Cardiac fibroblast (primary cell): ENCODE measurements around the gene AHNAK2.
A peak's percentile ranks its signal among the peaks of the same experiment; 100 is the strongest.

Source experiments
- DNase-seq, 2 donors: peaks; one replicate each; pipeline versions ENCODE4 v3.0.0 to v3.0.0-alpha.2; 2010; ENCODE audit warnings: low read depth in 2 of 2
- H3K4me3 ChIP-seq, 2 donors: replicated peaks in 1 of 2; 1 replicate in 1 of 2; 2 replicates in 1 of 2; pipeline ENCODE4 v1.5.1; 2011; ENCODE audit warnings: low read depth in 2 of 2, low read length in 2 of 2, mild to moderate bottlenecking in 2 of 2, moderate library complexity in 1 of 2
- TF ChIP-seq, protein P1 (sequence below): IDR thresholded peaks from one replicate; pipeline ENCODE4 v1.5.1; 2011; ENCODE audit warnings: low read depth, mild to moderate bottlenecking, low read length, inconsistent platforms

The AHNAK2 gene

DNA sequence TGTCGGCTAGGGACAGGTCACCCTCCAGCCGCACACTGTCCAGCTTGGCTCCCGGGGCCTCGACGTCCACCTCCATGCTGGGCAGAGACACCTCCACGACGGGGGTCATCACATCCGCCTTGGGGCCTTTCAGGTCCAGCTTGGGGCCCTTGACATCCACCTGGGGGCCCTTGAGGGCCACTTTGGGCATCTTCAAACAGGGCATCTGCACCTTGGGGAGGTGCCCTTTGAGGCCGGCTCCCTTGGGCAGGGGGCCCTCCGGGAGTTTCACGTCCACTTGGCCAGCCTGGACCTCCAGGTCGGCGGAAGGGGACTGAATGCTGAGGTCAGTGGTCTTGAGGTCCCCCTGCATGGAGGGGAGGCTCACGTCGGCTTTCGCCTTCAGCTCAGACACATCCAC is 35.6 kb downstream of the AHNAK2 start:
- TF ChIP-seq, protein P1, sequence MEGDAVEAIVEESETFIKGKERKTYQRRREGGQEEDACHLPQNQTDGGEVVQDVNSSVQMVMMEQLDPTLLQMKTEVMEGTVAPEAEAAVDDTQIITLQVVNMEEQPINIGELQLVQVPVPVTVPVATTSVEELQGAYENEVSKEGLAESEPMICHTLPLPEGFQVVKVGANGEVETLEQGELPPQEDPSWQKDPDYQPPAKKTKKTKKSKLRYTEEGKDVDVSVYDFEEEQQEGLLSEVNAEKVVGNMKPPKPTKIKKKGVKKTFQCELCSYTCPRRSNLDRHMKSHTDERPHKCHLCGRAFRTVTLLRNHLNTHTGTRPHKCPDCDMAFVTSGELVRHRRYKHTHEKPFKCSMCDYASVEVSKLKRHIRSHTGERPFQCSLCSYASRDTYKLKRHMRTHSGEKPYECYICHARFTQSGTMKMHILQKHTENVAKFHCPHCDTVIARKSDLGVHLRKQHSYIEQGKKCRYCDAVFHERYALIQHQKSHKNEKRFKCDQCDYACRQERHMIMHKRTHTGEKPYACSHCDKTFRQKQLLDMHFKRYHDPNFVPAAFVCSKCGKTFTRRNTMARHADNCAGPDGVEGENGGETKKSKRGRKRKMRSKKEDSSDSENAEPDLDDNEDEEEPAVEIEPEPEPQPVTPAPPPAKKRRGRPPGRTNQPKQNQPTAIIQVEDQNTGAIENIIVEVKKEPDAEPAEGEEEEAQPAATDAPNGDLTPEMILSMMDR = no peak
- no peak overlapping the region for H3K4me3 ChIP-seq
- DNase-seq = no peak

DNA sequence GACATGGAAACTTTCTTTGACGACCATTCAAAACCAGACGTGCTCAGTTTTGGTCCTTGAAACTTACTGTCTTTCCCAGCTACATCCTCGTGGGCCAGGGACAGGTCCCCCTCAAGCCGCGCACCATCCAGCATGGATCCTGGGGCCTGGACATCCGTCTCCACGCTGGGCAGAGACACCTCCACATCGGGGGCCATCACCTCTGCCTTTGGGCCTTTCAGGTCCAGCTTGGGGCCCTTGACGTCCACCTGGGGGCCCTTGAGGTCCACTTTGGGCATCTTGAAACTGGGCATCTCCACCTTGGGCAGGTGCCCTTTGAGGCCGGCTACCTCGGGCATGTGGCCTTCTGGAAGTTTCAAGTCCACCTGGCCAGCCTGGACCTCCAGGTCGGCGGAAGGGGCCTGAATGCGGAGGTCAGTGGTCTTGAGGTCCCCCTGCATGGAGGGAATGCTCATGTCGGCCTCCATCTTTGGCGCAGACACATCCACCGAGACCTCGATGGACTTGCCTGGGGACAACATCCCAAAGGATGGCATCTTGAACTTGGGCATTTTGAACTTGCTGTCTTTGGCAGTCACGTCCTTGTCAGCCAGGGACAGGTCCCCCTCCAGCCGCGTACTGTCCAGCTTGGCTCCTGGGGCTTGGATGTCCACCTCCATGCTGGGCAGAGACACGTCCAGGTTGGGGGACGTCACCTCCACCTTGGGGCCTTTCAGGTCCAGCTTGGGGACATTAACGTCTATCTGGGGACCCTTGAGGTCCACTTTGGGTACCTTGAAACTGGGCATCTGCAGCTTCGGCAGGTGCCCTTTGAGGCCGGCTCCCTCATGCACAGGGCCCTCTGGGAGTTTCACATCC is 36.4 kb downstream of the AHNAK2 start:
- no peak for DNase-seq
- no peak overlapping the region for H3K4me3 ChIP-seq
- TF ChIP-seq, protein P1 = no peak

DNA sequence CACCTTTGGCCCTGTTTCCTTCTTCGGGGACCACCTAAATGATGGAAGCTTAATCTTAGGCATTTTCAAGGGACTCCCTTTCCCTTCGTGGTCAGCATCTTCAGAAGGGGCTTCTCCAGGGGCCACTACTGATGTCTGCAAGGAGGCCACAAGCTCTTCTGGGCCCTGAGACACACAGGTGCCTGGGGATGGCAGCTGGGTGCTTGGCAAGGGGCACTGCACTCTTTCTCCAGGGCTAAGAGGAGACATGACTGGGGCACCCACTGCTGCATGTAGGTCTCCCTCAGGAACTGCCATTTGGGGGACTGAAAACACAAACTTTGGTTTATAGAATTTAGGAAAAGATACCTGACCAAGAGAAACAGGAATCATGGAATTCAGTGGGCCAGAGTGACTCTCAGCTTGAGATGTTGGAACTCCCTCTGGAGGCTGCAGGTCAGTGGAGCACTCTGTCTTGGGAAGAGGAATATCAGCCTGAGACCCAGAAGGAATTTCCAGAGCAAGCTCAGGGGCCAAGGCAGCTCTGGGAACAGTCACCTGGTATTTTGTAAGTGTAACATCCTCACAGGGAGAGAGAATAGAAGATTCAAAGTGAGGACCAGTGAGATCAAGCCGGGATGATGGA is 37.5 kb downstream of the AHNAK2 start:
- H3K4me3 ChIP-seq = no peak overlapping the region
- DNase-seq = peak in 1 of 2 donors; percentile 8
- TF ChIP-seq, protein P1 = no peak

DNA sequence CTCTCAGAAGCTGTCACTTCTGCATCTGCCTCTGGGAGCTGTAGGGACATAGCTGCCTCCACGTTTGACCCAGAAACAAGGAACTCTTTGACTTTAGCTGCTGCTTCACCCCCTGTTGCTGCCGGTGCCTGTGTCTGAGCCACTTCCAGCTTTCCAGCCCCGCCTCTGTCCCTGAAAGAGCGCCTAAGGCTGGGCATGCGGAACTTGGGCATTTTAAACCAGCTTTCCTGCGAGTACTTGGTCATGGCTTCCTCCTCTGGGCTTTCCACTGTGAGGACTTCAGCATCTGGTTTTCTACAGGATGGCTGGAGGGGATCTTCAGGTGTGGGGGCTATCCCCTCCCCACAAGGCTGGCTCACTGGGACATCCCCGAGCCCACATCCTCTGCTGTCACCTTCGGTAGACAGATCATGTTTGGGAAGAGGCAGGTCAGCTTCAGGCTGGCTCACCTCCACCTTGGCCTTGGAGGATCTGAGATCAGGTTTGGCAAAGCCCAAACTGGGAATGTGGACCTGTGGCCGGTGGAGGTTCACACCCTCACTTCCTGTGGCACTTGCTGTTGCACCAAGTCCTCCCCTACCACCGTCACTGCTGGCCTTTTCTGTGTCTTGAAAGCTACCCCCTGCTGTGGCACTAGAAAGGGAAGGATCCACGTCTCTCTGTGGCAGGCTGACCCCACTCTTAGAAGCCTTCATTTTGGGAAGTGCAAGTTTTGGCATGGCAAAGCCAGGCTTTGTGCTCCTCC is 38.3 kb downstream of the AHNAK2 start:
- TF ChIP-seq, protein P1 = no peak
- no peak for DNase-seq
- no peak overlapping the region for H3K4me3 ChIP-seq

DNA sequence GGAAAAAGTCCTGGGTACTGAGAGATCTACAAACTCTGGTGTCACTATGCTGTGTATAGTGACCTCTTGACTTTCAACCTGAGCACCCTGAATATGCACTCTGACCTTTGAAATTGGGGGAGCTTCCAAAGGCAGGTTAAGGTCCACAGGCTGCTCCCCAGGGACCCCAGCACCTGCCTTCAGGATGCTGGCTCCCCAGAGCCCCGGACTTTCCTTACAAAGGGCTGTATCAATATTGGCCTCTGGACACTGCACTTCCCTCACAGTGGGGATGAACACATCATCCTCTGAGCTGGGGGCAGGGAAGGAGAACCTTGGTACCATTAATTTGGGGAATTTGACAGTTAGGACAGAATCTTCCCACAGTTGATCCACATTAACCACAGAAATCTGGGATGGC is 39.2 kb downstream of the AHNAK2 start:
- TF ChIP-seq, protein P1 = no peak
- no peak overlapping the region for H3K4me3 ChIP-seq
- no peak for DNase-seq

DNA sequence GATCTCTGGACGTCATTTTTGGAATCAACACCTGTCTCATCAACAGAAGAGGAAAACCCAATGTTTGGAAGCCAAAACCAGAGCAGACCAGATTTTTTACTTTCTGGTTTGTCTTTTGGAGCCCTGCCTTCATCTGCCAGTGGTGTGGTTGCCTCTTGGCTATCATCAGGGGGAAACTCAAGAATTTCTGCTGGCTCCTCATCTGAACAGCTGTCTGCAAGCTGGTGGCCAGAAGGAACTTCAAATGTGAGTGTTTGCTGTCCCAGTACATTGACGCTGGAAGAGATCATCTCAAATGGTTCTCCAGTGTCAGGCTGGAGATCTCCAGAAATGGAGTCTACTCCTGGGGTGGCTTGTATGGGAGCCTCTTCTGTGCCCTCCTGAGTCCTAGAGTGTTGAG is 39.7 kb downstream of the AHNAK2 start:
- H3K4me3 ChIP-seq = no peak overlapping the region
- no peak for DNase-seq
- TF ChIP-seq, protein P1 = no peak
